Adipocyte (in vitro differentiated cells): Measurements from ENCODE around the gene RAB10.
"Not testable (repeated sequence)": the region's sequence is repeated elsewhere in the genome, so short reads cannot be mapped to it uniquely, and the experiment has no call there.

Experiments
- DNase-seq: peaks from one replicate; pipeline ENCODE4 v3.0.0-alpha.2; 2015; ENCODE audit warnings: low read depth
- H3K27me3 ChIP-seq: replicated peaks from 2 replicates; pipeline ENCODE4 v1.7.0; 2013; ENCODE audit warnings: mild to moderate bottlenecking, low read length, moderate library complexity; ENCODE audit not compliant: control insufficient read depth, insufficient read depth
- H3K36me3 ChIP-seq: 2 replicates; pipeline ENCODE4 v1.7.0; 2013; ENCODE audit warnings: low read length, mild to moderate bottlenecking, moderate library complexity; ENCODE audit not compliant: control insufficient read depth, insufficient read depth, severe bottlenecking
- H3K4me1 ChIP-seq: 2 replicates; pipeline ENCODE4 v1.7.0; 2013; ENCODE audit warnings: mild to moderate bottlenecking, low read length, moderate library complexity; ENCODE audit not compliant: control insufficient read depth, insufficient read depth
- H3K4me3 ChIP-seq: 2 replicates; pipeline ENCODE4 v1.7.0; 2013; ENCODE audit warnings: mild to moderate bottlenecking, low read length, moderate library complexity
- H3K9ac ChIP-seq: 2 replicates; pipeline ENCODE4 v1.7.0; 2013; ENCODE audit warnings: mild to moderate bottlenecking, low read length, moderate library complexity
- H3K9me3 ChIP-seq: 2 replicates; pipeline ENCODE4 v1.7.0; 2013; ENCODE audit warnings: mild to moderate bottlenecking, low read length, moderate library complexity; ENCODE audit not compliant: control insufficient read depth

RAB10 gene

DNA sequence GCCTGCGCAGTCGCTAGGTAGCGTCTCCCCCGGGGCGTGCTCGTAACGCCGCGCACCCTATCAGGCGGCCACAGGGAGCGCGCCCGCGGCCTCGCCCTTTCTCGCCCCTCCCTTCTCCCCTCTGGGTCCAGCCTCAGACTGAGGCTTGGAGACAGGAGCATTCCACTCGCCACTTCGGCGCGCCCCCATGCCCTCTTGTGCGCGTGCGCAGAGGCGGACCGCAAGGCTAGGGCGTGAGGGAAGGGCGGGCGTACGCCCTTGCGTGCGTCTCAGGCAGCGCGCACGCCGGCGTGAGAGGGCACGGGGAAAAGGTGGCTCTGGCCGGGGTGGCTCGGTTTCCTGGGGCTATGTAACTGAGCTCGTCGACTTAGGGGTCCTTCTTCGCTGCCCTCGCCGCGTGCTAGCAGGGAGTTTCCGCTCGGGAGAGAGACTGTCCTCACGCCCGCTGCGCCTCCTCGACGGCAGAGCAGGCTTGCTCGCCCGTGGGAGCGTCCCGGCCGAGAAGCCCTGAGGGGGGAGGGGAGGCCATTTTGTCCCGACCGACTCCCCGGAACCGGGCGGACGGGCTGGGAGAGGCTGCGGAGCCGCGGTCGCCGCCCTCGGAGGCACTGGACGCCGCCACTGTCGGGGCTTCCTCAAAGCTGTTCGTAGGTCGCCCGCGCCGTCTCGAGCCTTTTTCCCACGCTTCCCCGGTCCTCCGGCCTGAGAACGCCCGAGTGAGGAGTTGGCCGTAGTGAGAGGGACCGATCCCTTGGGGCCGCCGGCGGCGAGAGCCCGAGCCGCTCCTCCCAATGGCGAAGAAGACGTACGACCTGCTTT, at the start of gene RAB10:
TSS of gene RAB10 (plus strand) at position 267 of the 819 bp plus-strand sequence. CDS start at position 792, 525 bp downstream.
- H3K4me3 ChIP-seq, result peak within 1 kb of the TSS; percentile 100
- H3K4me1 ChIP-seq, result peaks cover 14% of the 10 kb centered on the region
- H3K27me3 ChIP-seq, result no peaks in the 10 kb centered on the region
- no peaks in the 10 kb centered on the region for H3K36me3 ChIP-seq
- peak; percentile 99 for DNase-seq
- peak within 1 kb of the TSS; percentile 98 for H3K9ac ChIP-seq
- H3K9me3 ChIP-seq, result no peaks in the 10 kb centered on the region

DNA sequence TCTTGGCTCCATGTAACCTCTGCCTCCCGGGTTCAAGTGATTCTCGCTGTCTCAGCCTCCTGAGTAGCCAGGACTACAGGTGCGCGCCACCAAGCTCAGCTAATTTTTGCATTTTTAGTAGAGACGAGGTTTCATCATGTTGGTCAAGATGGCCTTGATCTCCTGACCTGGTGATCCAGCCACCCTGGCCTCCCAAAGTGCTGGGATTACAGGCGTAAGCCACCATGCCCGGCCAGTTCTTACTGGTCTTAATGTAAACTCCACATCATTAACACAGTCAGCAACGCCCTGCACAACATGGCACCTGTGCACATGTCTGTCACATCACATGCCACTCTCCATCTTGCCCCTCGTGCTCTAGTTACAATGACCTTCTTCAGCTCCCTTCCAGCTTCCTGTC, 45.8 kb upstream of the RAB10 start:
- no peaks in the 10 kb centered on the region for H3K27me3 ChIP-seq
- no peak overlapping the region for H3K4me3 ChIP-seq
- peaks cover 5% of the 10 kb centered on the region for H3K4me1 ChIP-seq
- H3K9me3 ChIP-seq, result no peaks in the 10 kb centered on the region
- DNase-seq, result no peak
- H3K9ac ChIP-seq, result no peak overlapping the region
- no peaks in the 10 kb centered on the region for H3K36me3 ChIP-seq

DNA sequence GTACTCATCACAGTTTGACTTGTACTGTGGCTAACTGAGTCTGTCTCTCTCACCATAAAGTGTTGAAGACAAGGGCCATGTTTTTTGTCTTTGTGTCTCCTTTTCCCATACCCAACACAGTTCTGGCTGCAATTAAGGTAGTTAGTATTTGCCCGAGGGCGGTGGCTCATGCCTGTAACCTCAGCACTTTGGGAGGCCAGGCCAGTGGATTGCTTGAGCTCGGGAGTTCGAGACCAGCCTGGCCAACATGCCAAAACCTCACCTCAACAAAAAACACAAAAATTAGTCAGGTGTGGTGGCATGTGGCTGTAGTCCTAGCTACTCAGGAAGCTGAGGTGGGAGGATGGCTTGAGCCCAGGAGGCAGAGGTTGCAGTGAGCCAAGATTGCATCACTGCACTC, 44.7 kb upstream of the RAB10 start:
- H3K9ac ChIP-seq, result no peak overlapping the region
- no peaks in the 10 kb centered on the region for H3K36me3 ChIP-seq
- H3K27me3 ChIP-seq, result no peaks in the 10 kb centered on the region
- peaks cover 5% of the 10 kb centered on the region for H3K4me1 ChIP-seq
- no peak for DNase-seq
- H3K9me3 ChIP-seq, result no peaks in the 10 kb centered on the region
- no peak overlapping the region for H3K4me3 ChIP-seq

DNA sequence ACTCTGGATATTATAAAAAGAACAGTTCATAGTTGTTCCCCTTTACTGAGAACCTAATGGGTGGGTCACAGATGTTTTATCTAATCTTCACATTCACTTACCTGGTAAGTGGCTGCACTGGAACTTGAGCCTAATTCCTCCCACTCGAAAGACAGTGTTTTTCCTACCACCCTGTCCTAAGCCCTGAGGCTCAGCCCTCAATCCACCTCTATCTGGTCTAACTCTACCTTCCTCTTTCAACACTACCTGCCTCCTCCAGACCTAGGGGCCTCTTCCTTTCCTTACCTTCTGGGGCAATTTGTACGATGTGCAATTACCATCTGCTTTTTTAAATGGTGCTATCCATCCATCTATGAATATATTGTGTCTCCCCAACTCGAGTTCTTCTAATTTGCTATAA, 41.9 kb upstream of the RAB10 start:
- DNase-seq, result no peak
- Histone ChIP-seq H3K4me3 (no peak overlapping the region), H3K4me1 (peaks cover 5% of the 10 kb centered on the region), H3K9ac (no peak overlapping the region), H3K27me3 (no peaks in the 10 kb centered on the region), H3K9me3 (peaks cover 6% of the 10 kb centered on the region), H3K36me3 (no peaks in the 10 kb centered on the region)

DNA sequence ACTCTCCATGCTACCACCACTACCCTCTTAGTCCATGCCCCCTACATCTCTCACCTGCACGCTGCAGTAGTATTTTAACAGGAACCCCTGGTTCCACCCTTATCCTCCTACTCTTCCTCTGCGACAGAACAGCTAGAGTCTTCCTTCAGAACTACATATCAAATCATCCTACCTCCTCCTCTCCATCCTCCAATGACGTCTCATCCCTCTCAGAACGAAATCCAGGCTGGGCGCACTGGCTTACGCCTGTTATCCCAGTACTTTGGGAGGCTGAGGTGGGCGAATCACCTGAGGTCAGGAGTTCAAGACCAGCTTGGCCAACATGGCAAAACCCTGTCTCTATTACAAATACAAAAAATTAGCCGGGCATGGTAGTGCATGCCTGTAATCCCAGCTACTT, 41.3 kb upstream of the RAB10 start:
- H3K36me3 ChIP-seq, result no peaks in the 10 kb centered on the region
- no peak for DNase-seq
- H3K9me3 ChIP-seq, result peaks cover 6% of the 10 kb centered on the region
- no peak overlapping the region for H3K4me3 ChIP-seq
- no peaks in the 10 kb centered on the region for H3K27me3 ChIP-seq
- H3K9ac ChIP-seq, result no peak overlapping the region
- H3K4me1 ChIP-seq, result peaks cover 7% of the 10 kb centered on the region

DNA sequence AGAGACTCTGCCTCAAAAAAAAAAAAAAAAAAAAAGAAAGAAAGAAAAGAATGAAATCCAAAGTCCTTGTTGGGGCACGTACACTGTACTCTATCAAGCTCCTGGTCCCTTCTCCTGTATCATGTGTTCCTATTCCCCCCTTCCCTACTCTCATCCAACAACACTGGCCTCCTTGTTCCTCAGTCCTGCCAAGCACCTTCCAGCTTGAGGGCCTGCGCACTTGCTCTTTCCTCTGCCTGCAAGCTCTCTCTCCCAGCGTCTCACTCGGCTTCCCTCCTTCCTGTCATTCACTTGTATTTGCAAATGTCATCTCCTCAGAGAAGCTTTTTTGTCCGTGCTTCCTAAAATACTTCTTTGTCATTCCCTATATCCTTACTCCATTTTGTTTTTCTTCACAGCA, 40.8 kb upstream of the RAB10 start:
- no peaks in the 10 kb centered on the region for H3K27me3 ChIP-seq
- H3K4me3 ChIP-seq, result no peak overlapping the region
- no peak for DNase-seq
- H3K36me3 ChIP-seq, result no peaks in the 10 kb centered on the region
- peaks cover 6% of the 10 kb centered on the region for H3K9me3 ChIP-seq
- peaks cover 8% of the 10 kb centered on the region for H3K4me1 ChIP-seq
- no peak overlapping the region for H3K9ac ChIP-seq

DNA sequence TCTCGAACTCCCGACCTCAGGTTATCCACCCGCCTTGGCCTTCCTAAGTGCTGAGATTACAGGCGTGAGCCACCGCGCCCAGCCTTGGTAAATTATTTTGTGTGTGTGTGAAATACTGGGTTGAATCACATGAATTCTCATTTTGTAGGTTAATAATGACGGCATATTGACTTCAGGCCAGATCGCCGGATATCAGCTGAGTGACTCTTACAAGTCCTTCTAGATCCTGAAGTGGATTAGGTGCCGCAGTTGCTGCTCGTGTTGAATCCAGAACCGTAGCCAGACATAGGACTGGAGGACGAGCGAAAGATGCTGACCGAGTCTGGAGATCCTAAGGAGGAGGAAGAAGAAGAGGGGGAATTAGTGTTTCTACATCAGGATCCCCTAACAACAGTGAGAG, 39.4 kb upstream of the RAB10 start:
- H3K4me3 ChIP-seq, result no peak overlapping the region
- no peaks in the 10 kb centered on the region for H3K27me3 ChIP-seq
- no peak for DNase-seq
- H3K36me3 ChIP-seq, result no peaks in the 10 kb centered on the region
- H3K9me3 ChIP-seq, result peaks cover 6% of the 10 kb centered on the region
- H3K9ac ChIP-seq, result no peak overlapping the region
- peaks cover 13% of the 10 kb centered on the region for H3K4me1 ChIP-seq

DNA sequence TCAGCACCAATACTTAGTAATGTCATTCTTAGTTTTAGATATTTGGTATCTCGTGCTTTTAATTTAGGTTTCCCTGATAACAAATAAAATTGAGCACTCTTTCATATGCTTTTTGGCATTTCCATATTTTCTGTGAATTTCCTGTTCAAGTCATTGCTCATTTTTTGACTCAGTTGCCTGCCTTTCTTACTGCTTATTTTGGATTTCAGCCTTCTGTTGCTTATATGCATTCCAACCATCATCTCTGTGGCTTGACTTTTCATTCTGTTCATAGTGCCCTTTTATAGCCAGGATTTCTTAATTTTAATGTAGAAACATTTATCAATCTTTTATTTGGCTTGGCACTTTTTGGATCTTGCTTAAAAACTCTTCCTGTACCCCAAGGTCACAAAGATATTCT, 37.0 kb upstream of the RAB10 start:
- Histone ChIP-seq H3K36me3 (no peaks in the 10 kb centered on the region), H3K4me1 (peaks cover 29% of the 10 kb centered on the region), H3K9ac (no peak overlapping the region), H3K4me3 (no peak overlapping the region), H3K27me3 (no peaks in the 10 kb centered on the region), H3K9me3 (peaks cover 6% of the 10 kb centered on the region)
- DNase-seq, result peak; percentile 62

DNA sequence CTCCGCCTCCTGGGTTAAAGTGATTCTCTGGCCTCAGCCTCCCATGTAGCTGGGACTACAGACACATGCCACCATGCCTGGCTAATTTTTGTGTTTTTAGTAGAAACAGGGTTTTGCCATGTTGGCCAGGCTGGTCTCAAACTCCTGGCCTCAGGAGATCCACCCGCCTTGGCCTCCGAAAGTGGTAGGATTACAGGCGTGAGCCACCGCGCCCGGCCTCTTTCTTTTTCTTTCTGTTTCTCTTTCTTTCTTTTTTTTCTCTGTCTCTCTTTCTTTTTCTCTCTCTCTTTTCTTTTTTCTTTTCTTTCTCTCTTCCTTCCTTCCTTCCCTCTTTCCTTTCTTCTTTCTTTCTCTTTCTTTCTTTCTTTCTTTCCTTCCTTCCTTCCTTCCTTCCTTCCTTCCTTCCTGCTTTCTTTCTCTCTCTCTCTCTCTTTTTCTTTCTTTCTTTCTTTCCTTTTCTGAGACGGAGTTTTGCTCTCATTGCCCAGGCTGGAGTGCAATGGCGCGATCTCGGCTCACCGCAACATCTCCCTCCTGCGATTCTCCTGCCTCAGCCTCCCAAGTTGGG, 35.0 kb upstream of the RAB10 start:
- not testable (repeated sequence) for H3K9ac ChIP-seq, H3K27me3 ChIP-seq, H3K9me3 ChIP-seq, H3K36me3 ChIP-seq, H3K4me3 ChIP-seq, DNase-seq
- H3K4me1 ChIP-seq, result peaks cover 35% of the 10 kb centered on the region

DNA sequence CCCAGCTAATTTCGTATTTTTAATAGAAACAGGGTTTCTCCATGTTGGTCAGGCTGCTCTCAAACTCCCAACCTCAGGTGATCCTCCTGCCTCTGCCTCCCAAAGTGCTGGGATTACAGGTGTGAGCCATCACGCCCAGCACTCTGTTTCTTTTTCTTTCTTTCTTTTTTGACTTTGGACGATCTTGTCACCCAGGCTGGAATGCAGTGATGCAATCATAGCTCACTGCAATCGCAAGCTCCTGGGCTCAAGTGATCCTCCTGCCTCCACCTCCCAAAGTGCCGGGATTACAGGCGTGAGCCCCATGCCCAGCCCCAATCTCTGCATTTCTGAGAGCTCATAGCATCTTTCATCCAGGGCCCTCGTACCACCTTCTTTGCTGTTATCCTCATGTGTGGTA, 34.5 kb upstream of the RAB10 start:
- H3K9me3 ChIP-seq, DNase-seq, H3K27me3 ChIP-seq, H3K36me3 ChIP-seq, H3K4me3 ChIP-seq, H3K9ac ChIP-seq: not testable (repeated sequence)
- H3K4me1 ChIP-seq, result peaks cover 35% of the 10 kb centered on the region

DNA sequence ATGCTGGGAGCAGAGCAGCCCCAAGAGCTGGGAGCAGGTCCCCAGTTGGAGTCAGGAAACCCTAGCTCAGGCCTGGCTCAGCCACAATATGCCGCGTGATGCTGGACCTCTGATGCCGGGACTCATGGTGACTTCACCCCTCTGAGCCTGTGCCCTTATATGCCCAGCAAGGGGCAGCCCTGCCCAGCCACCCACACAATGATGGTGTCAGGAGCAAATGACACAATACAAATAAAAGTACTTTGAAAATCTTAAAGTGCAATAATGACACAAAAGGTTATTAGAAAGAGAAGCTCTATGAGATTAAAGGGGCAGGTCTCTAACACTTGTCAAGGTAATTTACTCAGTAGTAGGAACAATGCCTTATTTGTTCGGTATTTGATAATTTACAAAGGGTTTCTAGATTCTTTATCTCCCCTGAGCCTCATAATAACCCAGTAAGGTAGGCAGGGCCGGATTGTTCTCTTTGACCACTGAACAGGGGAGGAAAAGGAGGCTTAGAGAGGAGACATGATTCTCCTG, 33.3 kb upstream of the RAB10 start:
- Histone ChIP-seq H3K36me3 (no peaks in the 10 kb centered on the region), H3K27me3 (no peaks in the 10 kb centered on the region), H3K4me1 (peaks cover 35% of the 10 kb centered on the region), H3K9ac (no peak overlapping the region), H3K9me3 (peaks cover 6% of the 10 kb centered on the region), H3K4me3 (no peak overlapping the region)
- no peak for DNase-seq
